T-helper 1 cell treated with Interleukin-12 subunit alpha and Interleukin-12 subunit beta and Interleukin-4 antibody, amounts not matched to agents 30 ng/mL and 1 ng/mL, for 36 hours (primary cell): ENCODE measurements around the gene LINS1. TPM values are rescaled to one million over a fixed set of nuclear protein-coding genes. Genes with fewer than 3 reads are reported as not detected.
"Not testable (repeated sequence)": the region's sequence is repeated elsewhere in the genome, so short reads cannot be mapped to it uniquely, and the experiment has no call there.

Source experiments
- intact Hi-C: fragments of 100-400 bp; cut with micrococcal nuclease; formaldehyde crosslinking; loops from one replicate; pipeline ENCODE4 v1.15.1; 2024
- total RNA-seq: library from RNA; stranded (reverse); gene quantifications from 2 replicates; pipeline ENCODE4 v1.2.3, GENCODE V29; 2022

Gene LINS1
- total RNA-seq, 1 donor from 2014 or later, result 98.8 TPM

DNA sequence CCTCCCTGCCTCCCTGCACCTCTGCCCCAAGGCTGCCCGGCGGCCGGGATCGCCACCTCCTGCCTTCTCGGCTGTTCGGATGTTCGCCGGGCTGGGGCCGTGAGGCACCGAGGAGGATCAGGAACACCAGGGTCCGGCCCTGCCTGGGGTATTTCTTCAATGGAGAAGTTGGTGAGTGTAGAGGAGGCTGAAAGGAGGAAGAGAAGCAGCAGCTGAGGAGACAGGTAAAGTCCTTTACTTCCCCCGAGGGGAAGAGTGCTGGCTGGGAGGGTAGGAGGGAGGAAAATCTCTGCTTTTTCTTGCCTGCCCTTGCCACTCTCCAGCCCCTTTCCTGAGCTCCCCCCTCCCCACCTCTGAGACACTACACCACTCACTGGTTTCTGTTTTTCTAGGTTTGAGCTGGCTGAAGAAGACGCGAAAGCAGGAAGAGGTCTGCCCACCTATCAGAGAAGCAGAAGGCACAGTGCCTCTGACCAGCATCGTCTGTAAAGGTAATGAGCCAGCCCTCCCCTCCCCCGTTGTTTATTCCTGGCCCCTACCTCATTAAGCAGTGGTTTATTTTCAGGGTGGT, 924 bp upstream of the LINS1 start:
- intact Hi-C loops, result loop anchor here (1.0 to 5.0 kb wide), 17 partner anchors 10 to 1352 kb away; partner anchors contain the start of genes CHSY1, LRRC28, LYSMD4 and MEF2A

DNA sequence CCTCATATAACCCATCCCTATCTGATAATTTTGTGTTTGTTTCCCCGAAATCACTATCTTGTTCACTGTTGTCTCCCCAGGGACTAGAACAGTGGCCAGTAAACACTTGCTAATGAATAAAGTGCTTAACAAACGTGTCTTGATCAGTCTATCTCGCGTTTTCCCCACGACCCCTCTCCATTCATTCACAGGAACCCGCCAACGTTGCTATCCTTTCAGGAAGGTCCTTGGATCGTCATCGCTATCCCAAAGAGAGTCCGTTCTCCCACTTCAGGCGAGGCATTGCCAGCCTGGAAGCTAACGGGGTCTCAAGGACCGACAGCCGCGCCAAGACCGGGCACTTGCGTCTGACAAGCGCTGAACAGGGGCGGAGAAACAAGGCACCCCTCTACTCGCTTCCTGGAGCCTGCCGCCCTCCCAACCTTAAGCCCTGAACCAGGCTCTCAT, 344 bp downstream of the LINS1 start:
- intact Hi-C loops, result loop anchor here (1.0 to 5.0 kb wide), 14 partner anchors 29 to 1351 kb away; partner anchors contain the start of genes CHSY1, LRRC28, LYSMD4 and MEF2A

DNA sequence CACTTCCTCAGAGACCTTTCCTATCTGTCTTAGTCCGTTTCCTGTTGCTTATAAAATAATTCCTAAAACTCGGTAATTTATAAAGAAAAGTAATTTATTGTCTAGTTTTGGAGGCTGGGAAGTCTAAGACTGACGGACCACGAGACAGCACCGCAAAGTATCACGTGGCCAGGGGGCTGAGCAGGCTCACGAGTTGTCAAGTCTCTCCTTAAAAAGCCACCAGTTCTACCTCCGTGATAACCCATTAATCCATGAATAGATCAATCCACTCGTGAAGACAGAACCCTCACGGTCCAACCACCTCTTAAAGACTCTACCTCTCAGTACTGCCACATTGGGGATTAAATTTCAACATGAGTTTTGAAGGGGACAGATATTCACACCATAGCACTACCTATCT, 821 bp downstream of the LINS1 start:
- intact Hi-C loops, result loop anchor here (5.0 kb wide), 3 partner anchors 489 to 1034 kb away; partner anchors contain the start of gene MEF2A

DNA sequence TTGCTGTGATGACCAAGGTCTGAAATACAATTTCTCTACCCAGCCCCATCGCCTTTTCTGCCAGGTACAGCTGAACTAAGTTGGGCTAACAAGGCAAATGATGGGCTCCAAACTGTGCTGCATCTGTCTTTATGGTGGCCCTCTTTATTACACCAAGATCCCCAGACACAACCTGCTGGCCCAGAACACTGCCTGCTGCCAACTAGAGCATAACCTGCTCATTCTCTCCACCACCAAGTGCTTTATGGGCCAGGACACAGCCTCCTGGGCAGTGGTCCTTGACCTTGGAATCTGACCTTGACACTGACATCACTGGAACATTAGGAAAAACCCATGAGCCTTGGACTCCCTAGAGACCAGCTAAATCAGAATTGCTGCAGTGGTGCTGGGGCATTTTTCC, 3.3 kb downstream of the LINS1 start:
- intact Hi-C loops, result loop anchor here (1.0 to 5.0 kb wide), 2 partner anchors 695 to 1124 kb away; partner anchors contain the start of gene TARS3

DNA sequence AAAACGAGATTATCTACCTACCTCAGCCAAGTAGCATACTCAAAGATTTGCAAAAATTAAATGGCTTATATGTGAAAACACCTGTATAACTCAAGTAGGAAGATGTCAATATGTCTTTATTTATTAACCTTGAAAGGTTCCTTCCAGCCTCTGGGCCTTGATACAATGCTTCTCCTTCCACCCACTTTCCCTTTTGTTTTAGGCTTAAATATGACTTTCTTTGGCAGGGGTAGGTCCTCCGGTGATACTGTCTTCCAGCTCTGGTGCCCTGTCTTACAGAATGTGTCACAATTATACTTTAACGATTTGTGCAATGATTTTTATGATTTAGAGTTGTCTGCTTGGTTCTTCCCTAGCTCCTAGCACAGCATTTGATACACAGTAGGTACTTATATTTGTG, 4.1 kb downstream of the LINS1 start:
- intact Hi-C loops, result loop anchor here (1.0 to 5.0 kb wide), 5 partner anchors 256 to 1124 kb away; partner anchors contain the start of gene TARS3

DNA sequence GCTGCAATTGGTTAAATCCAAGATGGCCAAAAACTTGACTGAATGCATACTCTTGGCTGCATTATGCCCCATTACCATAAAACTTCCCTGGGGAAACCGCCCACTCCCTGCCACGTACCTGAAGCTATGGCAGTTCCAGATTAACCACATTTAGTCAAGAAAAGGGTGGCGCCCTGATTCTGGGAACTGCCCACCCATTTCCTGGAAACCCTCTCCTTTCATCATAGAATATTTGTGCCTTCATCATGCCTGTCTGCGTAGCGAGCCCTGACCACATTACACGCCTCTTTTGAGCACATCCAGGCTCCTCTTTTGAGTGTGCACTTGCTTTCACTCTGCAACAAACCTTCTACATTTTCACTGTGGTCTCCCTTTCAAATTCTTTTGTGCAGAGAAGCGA, 5.2 kb downstream of the LINS1 start:
- intact Hi-C loops, result loop anchor here (1.0 to 5.0 kb wide), 7 partner anchors 8 to 1126 kb away; partner anchors contain the start of gene TARS3

DNA sequence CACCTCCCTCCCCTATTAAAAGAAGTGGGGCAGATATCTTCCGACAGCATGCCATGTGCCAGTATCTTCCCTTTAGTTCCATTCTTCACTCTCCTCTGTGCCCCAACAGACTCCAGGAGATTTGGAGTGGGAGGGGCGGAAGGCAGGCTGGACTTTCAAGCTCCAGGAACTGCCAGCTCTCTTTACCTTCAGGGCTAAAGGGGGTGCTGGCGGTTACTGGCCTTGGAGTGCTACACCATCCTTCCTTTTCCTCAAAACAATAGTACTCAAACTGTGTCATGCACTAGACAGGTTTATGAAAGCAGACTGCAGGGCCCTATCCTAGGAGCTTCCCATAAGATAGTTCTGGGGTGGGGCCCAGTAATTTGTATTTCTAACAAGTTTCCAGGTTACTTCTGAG, 6.0 kb downstream of the LINS1 start:
- intact Hi-C loops, result loop anchor here (1.0 to 5.0 kb wide), 4 partner anchors 8 to 1126 kb away; partner anchors contain the start of gene TARS3

DNA sequence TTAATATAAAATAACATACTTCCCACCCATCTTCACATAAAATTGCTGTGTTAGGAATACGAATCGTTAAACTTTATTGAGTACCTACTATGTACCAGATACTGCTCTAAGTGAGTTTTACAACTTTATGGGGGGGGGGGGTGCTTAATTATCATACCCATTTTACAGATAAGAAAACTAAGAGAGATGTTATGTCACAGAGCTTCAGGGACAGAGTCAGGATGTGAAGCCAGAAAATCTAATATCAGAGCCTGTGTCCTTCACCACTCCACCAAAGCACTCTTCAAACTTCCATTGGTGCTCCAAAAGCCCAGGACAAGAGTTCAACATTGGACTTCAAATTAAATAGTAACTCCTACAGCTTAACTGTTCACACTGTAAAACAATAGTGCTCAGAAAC, 8.6 kb downstream of the LINS1 start:
- intact Hi-C loops, result loop anchor here (1.0 kb wide), 1 partner anchor 10 kb away; no protein-coding TSS in a partner anchor

DNA sequence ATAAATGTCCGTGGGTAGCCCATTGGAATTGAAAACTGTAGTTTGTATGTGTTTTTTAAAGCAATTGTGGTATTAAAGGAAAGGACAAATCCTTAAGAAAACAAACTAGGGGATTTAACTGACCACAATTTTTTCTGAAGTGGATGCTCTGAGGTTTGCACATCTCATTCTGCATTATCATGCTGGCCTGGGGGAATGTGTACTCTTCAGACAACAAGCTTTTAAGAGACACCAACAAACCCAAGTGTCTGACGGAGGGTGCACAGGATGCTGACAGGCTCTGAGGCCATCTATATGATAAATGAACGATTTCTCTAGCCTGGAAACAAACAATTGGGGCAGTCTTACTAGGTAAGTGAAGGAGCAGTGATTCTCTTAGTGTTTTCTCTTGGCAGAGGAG, 9.1 kb downstream of the LINS1 start:
- intact Hi-C loops, result loop anchor here (1.0 kb wide), 1 partner anchor 10 kb away; no protein-coding TSS in a partner anchor

DNA sequence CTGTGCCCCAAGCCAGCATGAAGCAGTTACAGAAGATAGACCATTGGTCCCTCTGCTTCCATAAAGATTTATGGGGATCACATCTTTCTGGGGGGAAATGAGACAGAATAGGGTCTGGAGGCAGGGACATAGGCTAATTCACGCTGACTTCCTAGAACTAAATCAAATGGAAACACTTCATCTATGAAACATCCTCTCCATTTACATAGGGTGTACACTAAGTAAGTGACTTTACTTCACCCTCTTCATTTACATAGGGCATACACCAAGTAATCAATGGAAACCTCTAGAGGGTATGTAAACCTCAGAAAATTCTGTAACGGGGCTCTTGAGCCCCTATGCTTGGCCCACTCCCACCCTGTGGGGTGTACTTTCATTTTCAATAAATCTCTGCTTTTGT, 10.1 kb downstream of the LINS1 start:
- intact Hi-C loops, result no loop called here

DNA sequence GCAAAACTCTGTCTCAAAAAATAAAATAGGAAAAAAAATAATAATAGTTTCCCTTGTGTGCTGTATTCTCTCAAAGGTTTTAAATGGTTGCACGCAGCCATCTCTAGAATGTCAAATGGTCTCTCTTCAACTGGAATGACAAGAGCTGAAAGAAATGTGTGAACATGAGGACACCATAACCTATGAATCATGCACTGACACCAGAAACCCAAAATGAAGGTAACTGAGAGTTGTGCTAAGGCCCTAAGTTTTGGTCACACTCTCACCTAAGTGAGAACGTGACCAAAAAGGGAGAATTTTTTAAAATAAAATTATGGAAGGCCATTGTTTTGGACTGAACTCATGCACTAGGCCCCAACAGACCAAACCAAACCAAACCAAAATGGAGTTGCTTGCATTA, 10.8 kb downstream of the LINS1 start:
- intact Hi-C loops, result not testable (repeated sequence)

DNA sequence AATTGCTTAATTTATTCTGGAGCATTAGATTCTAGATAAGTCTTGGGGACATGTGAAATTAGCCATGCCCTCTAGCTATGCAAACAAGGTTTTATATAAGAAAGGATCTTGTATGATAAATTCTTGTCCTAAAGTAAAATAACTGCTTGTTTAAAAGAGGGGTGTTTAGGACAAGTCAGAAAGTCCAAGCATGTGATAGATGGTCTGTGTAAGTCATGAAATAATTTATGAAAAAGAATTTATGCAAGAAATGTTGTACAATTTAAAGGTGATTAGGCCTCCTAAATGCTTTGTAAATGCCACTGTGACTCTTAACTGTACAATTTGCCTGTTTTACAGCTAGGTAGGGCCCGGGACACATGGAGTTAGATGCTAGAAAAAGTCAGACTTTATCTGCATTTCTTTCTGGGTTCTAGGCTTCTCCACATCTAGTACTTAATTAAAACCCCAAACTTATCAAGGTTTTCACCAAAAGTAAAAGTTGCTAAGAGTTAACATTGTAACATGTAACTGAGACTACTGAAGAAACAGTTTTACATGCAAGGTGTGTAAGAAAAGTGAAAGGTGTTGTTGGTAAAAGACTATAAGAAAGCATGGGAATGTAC, 13.2 kb downstream of the LINS1 start:
- intact Hi-C loops, result loop anchor here (1.0 kb wide), 1 partner anchor 8 kb away; no protein-coding TSS in a partner anchor

DNA sequence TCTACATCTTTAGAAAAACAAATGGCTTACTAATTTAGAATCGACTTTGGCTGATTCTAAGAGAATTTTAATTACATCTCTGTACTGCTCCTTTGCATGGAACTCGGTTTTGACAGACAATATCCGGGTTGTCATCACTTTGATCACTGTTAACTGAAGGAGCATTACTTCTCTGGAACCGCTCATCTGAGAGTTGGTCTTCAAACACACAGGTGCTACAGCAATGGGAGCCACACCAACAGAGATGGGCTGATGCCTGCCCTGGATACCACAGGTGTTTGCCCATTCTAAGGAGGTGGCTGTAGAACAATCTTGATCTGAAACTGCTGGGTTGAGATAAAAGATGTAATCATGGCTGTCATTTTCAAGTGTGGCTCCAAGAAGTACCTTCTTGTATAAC, 21.6 kb downstream of the LINS1 start:
- intact Hi-C loops, result no loop called here

DNA sequence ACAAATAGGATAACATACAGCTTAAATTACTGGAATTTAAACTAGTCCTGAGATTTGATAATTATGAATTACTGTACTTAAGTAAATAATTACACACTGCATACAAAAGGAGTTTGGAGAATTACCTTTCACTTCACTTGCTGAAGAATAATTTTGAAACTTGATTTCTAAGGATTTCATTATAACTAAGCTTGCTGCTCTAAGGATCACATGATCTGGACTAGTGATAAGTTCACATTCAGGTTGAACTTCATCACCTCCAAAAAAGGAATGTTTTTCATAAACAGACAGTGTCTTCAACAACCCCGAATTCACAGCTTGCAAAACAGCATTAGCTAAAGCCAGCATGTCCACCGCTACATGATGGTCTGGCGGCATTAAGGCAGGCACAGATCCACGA, 28.5 kb downstream of the LINS1 start:
- intact Hi-C loops, result loop anchor here (5.0 kb wide), 1 partner anchor 51 kb away; no protein-coding TSS in a partner anchor

DNA sequence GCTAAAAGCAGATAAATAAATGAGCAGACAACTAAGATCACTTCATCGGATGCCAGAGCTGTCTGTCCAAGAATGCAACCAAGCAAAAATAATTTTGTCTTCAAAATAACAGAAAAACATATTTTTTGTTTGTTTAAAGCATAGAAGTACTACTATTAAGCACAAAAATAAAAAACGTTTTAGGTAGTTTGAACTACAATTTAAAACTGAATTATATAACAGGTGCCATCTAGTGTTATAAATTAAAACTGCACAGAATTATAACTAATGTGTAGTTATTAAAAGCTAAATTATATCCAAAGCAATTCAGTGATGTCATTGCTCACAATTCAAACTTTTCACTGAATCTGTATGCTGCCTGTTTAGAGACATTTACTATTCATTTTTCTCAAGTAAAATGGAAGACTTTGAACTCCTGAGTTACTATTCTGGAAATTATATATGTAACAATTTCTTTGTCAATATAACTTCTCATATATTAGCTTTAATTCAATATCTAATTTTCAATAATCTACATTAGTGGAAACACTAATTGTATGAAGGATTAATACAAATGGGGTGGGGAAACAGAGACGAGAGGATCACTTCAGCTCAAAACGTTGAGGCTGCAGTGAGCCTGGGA, 29.5 kb downstream of the LINS1 start:
- intact Hi-C loops, result loop anchor here (1.0 to 5.0 kb wide), 6 partner anchors 24 to 644 kb away; partner anchors contain the start of genes ASB7 and LINS1

DNA sequence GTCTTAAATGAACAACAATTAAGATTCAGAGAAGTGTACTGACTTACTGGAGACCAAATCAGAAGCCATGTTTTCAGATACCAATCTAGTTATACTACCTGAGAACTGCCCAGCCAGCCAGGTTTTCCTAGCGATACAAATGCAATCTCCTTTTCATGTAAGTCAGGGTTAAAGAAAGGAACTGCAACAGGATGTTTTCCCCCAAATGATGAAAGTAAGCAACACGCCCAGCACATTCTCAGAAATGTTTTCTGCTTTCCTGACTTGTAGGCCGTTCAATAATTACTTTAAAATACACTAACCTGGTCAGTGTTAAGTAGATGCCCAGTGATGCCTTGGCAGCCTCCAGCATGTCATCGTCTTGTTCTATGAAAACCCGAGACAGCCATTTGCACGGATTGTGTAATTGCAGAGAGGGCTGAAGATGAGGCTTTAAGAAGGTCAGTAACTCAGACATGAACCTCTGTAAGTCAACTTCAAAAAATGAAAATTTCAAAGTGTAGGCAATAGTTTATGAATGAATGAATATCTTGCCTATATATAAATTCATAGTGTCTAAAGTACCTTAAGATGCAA, 30.3 kb downstream of the LINS1 start:
- intact Hi-C loops, result loop anchor here (1.0 to 5.0 kb wide), 6 partner anchors 25 to 643 kb away; partner anchors contain the start of genes ASB7 and LINS1

DNA sequence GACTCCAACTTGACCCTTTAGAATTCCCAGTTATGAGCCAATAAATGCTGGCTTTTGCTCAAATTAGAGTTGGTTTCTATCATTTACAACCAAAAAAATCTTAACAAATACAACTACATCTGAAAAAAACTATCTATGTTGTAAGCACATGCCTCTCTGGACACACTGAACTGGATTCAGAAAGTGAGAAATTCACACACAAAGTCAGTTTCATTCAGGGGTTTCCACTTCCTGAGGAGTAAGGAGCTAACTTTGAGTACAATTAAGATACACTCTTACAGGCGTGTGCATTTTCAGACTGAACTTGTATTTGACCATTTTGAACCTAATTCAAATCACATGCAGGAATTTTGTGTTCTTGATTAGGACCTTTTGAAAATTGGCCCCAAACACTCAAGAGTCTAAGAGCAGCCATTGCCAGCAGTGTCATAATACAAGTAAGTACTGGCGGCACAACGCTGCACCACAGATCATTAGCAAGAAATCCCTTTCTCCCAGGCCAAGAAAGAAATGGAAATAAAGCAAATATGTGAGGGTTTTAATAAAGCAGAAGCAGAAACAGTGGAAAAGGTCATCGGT, 31.2 kb downstream of the LINS1 start:
- intact Hi-C loops, result loop anchor here (5.0 kb wide), 1 partner anchor 49 kb away; no protein-coding TSS in a partner anchor

DNA sequence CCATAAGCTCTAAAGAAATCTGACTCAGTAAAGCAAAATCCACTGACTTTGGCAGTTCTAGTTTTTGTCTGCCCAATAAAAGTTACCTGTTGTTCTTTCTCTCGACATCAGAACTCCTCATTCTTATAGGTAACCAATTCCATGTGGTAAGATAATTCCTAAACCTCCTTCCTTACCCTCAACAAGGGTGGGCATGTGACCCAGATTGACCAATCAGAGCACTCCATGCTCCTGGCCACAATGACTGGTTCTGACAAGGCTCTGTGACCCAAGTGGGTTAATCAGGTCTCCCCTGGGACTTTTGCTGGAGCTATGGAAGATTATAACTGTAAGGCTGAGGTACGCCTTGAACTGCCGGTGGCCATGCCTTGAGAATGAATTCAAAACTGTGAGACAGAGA, 31.7 kb downstream of the LINS1 start:
- intact Hi-C loops, result loop anchor here (5.0 kb wide), 1 partner anchor 48 kb away; no protein-coding TSS in a partner anchor

DNA sequence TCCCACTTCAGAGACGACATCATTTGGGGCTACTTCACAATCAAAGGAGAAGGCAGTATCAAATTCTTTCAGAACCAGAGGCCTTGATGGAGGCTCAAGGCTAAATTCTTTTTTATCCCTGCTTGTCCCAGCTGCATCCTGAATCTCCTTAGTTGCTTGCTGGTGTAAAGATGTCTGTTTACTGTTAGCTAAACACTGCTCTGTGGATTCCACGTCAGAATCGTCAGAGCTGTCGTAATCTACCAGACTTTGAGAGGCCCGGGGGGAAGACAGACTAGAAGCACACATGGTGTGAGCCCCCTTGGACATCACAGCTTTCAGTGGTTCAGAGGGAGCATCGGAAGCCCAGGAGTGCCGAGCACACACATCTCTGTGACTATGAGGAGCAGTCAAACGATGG, 32.6 kb downstream of the LINS1 start:
- intact Hi-C loops, result no loop called here

DNA sequence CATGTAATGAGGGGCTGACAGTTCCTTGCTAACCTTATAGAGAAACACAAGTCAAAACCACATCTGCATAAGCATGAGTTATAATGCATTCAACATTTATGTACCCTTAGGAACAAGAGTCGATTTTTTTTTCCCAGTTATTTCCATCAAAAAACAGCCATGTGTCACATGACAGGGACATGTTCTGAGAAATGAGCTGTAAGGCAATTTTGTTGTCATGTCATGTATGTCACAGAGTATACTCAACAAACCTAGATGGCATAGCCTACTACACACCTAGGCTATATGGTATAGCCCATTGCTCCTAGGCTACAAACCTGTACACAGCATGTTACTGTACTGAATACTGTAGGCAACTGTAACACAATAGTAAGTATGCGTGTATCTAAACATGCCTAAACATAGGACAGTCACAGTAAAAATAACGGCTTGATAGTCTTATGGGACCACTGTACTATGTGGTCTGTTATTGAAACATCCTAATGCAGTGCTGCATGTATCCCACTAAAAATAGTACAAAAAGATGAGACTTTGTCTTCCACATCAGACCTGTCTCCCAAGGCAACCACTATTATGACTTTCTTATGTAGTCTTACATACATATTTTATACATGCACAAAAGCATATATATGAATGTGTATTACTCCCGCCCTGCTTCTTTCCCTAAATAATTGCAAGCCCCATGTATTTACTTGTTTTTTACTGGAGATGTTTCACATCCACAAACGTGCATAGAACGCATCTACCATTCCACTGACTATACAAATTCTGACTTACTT, 34.9 kb downstream of the LINS1 start:
- intact Hi-C loops, result no loop called here
